Measurements from ENCODE around the gene KRTAP9-2.
"Not testable (repeated sequence)": the region's sequence is repeated elsewhere in the genome, so short reads cannot be mapped to it uniquely, and the experiment has no call there.

The KRTAP9-2 gene

GRCh38 chr17:41271858-41272257 is 45.4 kb downstream of the KRTAP9-2 start:
- Histone ChIP-seq H2AFZ (ENCODE audit: low read depth) (no peak overlapping the region), H3K79me2 (ENCODE audit: insufficient read depth, low read depth) (no peaks in the 10 kb centered on the region), H3K4me3 (IDR thresholded peaks at IDR 0.05; ENCODE audit: insufficient read depth, low read depth, low read length) (no peak overlapping the region), H3K4me1 (ENCODE audit: low read depth, poor library complexity, severe bottlenecking) (no peaks in the 10 kb centered on the region), H3K36me3 (ENCODE audit: insufficient read depth) (no peaks in the 10 kb centered on the region), H3K27ac (no peak overlapping the region), H3K4me2 (no peak overlapping the region), H4K20me1 (ENCODE audit: insufficient read depth) (no peaks in the 10 kb centered on the region), H3K9ac (no peak overlapping the region), H3K27me3 (ENCODE audit: insufficient read depth, low read depth) (no peaks in the 10 kb centered on the region)
- TF ChIP-seq CTCF (conservative IDR thresholded peaks at IDR 0.05; ENCODE audit: low read depth, low read length), result no peak

DNA sequence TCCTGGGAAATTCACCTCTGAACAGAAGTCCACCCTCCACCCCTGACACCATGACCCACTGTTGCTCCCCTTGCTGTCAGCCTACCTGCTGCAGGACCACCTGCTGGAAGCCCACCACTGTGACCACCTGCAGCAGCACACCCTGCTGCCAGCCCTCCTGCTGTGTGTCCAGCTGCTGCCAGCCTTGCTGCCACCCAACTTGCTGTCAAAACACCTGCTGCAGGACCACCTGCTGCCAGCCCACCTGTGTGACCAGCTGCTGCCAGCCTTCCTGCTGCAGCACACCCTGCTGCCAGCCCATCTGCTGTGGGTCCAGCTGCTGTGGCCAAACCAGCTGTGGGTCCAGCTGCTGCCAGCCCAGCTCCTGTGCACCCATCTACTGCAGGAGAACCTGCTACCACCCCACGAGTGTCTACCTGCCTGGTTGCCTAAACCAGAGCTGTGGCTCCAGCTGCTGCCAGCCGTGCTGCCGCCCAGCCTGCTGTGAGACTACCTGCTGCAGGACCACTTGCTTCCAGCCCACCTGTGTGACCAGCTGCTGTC is 49.3 kb downstream of the KRTAP9-2 start, which contains the start of gene KRTAP9-7:
Gene KRTAP9-7, plus strand, starts transcription at position 51 of the 543 bp plus-strand sequence. Its CDS starts 0 bp downstream, at position 51.
- not testable (repeated sequence) for H3K36me3 ChIP-seq (ENCODE audit: insufficient read depth); H3K27me3 ChIP-seq (ENCODE audit: insufficient read depth, low read depth); H3K79me2 ChIP-seq (ENCODE audit: insufficient read depth, low read depth); H3K9ac ChIP-seq; H3K4me3 ChIP-seq (IDR thresholded peaks at IDR 0.05; ENCODE audit: insufficient read depth, low read depth, low read length); H3K4me1 ChIP-seq (ENCODE audit: low read depth, poor library complexity, severe bottlenecking); H2AFZ ChIP-seq (ENCODE audit: low read depth); H3K27ac ChIP-seq; H4K20me1 ChIP-seq (ENCODE audit: insufficient read depth); H3K4me2 ChIP-seq
